Measurements from ENCODE around the gene RBM28.
"Not testable (repeated sequence)": the region's sequence is repeated elsewhere in the genome, so short reads cannot be mapped to it uniquely, and the experiment has no call there.

The RBM28 gene

DNA sequence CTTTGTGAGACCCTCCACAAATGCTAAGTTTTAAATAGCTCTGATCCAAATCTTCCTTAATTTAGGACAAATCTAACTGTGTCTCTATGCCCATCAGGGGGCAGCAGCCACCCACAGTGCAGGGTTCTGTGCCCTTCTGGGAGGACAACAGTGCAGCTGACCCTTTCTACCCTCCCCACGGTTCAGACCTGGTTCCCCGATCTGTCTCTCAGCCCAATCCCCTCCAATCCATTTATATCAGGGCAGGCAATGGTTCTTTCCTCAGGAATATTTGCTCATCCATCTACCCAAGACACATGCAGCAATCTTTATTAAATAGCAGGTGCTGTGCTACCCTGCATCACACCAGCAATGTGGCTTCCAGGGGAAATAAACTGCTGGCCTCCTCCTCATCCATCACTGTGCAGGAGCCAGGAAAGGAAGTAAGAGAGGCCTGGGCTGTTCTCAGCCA, 4.0 kb upstream of the RBM28 start:
- DNase-seq = peak; percentile 35

- no peak for DNase-seq
Observed at GRCh38 chr7:128344431-128344774, 695 bp upstream of the RBM28 start.

DNA sequence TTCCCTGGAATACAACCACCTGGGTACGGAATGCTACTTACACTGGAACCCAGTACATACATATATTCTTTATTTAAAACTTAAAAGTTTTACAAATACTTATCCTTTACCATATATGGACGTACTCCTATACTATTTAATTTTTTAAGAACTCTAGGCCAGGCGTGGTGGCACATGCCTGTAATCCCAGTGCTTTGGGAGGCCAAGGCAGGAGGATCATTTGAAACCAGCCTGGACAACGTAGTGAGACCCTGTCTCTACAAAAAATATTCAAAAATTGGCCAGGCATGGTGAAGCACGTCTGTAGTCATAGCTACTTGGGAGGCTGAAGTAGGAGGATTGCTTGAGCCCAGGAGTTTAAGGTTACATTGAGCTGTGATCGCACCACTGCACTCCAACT, 2.0 kb downstream of the RBM28 start:
- DNase-seq = no peak

- DNase-seq = no peak
Observed at GRCh38 chr7:128335730-128336129, 8.0 kb downstream of the RBM28 start.

GRCh38 chr7:128324368-128324680, 19.4 kb downstream of the RBM28 start:
- DNase-seq = no peak

- peak; percentile 31 for DNase-seq
Observed at GRCh38 chr7:128323459-128324367, 20.0 kb downstream of the RBM28 start.

- no peak for DNase-seq
Observed at GRCh38 chr7:128323040-128323439, 20.7 kb downstream of the RBM28 start.

DNA sequence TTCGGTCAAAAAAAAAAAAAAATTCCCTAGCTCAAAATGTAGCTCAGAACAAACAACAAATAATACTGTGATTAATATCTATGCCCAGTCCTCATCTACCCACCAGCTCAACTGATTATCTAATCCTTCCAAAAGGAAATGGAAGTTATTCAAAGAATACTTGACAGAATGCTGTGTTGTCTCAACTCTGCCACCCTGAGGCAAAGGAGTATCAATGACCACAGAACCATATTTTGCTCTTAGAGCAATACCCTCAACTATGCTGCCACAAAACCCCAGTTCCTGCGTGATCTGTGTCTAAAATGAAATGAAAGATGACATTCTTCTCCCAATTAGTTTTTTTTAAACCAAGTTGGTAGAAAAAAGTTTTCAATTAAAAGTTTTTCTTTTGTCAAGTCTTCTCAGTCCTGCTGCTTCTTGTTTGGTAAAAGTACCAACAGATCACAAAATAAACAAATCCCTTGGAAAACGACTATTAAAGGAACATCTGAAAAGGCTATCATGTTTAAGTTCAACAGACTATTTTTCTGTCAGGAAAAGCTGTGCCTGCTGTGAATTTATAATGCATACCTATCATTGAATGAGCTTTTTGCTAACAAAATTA, 21.6 kb downstream of the RBM28 start:
- peak; percentile 38 for DNase-seq

GRCh38 chr7:128321044-128321422, 22.7 kb downstream of the RBM28 start:
- no peak for DNase-seq

- DNase-seq = no peak
Observed at GRCh38 chr7:128318691-128319090, 25.0 kb downstream of the RBM28 start.

GRCh38 chr7:128311013-128311412, 32.7 kb downstream of the RBM28 start:
- DNase-seq = peak; percentile 9

GRCh38 chr7:128310499-128310898, 33.2 kb downstream of the RBM28 start:
- no peak for DNase-seq

DNA sequence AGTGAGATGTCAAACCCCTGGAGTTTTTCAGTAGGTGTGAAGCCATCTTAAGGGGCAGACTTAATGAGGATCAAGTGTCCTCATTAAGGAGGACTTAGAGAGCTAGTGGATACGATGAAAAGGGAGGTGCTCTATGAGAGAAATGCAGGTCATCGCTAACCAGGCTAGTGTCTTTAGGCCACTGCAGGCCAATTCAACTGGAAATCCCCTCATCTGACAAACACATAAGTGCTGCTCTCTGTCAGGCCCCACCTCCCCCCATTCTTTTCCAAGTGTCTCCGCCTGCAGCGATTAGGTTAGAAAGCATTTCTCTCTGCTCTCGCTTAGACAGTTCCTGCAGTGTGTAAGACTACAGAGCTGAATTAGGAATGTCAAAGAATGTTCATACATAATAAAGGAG, 33.7 kb downstream of the RBM28 start:
- DNase-seq = no peak

- no peak for DNase-seq
Observed at GRCh38 chr7:128309124-128309523, 34.6 kb downstream of the RBM28 start.

GRCh38 chr7:128307061-128307460, 36.6 kb downstream of the RBM28 start:
- DNase-seq = no peak

DNA sequence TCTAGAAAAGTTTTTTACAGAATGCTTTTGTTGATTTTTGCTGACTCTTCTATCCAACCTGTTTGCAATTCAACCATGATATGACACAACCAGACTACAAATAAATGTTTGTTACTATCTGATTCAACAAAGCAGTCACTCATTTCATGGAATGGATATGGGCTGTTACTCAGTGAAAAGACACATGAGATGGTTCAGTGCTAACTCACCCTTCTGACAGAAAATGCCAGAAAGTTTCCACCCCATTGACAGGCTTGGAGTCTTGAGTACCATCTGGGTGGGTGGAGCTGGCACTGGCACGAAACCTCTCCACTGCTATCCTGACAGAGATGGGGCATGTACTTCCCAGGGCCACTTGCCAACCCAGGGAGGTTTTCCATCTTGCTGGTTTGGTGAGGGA, 39.5 kb downstream of the RBM28 start:
- DNase-seq = no peak

GRCh38 chr7:128303643-128304042, 40.1 kb downstream of the RBM28 start:
- DNase-seq = no peak

DNA sequence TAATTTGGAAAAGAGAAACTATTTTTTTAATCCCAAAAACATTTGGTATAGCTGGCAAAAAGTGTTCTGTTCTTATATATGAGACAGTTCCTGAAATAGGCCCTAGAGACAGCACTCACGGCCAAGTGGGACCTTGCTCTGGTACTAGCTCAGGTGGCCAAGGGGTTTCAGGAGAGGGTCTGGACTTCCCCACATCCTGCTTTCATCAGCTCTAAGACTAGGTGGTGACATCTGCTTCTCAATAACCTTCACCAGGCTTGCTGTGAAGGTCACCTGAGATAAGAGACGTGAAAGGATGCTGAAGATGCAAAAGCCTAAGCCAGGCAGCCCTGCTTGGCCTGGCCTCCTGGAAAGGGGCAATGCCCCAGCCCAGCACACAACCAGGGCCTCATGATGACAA, 40.6 kb downstream of the RBM28 start:
- no peak for DNase-seq

DNA sequence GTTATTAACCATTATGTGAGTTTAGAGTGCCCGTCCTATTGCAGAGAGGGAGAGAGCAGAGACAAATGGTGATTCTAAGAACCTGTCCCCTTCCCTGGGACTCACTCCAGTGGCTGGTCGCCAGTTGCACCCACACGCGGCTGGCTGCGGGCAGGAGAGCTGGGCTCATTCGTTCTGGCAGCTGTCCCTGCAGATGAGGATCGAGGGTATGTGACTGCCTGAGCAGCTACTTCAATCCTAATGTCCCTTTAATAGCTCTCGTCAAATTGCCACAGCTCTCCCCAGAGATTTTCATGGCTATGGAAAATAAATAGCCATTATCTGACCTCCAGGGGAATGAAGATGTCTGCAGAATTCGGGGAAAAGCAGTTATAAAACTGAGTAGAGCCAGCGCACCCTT, 41.6 kb downstream of the RBM28 start:
- DNase-seq = no peak

- DNase-seq = no peak
Observed at GRCh38 chr7:128299109-128299607, 44.5 kb downstream of the RBM28 start.

GRCh38 chr7:128298004-128298403, 45.7 kb downstream of the RBM28 start:
- DNase-seq = not testable (repeated sequence)

DNA sequence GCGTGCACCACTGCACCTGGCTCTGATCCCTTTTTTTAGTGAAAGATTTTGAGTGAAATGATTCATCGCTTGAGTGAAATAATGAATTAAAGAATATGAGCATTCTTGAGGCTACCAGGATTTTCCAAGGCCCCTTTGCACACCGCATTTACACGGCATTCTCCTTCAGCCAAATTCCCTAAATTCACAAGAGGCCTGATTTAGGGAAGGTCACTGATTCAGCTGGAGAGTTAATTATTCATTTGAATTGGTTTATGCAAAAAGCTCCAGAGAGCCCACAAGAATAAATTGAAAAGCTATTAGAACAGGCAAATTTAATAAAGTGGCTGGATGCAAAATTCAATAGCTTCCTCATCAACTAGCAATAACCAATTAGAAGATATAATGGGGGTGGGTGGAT, 56.2 kb downstream of the RBM28 start:
- no peak for DNase-seq

DNA sequence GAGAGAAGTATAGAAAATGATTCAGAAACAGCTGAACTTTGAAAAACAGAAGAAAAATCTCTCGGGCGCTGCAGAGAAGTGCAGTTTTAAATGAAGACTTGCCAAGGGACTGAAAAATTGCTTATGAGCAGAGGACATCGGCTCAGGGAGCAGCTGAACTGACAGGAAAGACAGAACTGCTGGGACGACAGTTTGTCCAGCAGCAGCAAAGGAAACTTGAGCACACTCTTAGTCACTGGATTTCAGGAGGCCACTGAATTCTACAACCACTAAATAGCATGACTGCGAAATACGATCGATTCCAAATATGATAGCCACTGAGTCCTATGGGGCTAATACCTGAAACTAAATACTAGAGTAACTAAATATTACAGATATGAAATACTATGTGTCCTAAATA, 59.6 kb downstream of the RBM28 start:
- no peak for DNase-seq

DNA sequence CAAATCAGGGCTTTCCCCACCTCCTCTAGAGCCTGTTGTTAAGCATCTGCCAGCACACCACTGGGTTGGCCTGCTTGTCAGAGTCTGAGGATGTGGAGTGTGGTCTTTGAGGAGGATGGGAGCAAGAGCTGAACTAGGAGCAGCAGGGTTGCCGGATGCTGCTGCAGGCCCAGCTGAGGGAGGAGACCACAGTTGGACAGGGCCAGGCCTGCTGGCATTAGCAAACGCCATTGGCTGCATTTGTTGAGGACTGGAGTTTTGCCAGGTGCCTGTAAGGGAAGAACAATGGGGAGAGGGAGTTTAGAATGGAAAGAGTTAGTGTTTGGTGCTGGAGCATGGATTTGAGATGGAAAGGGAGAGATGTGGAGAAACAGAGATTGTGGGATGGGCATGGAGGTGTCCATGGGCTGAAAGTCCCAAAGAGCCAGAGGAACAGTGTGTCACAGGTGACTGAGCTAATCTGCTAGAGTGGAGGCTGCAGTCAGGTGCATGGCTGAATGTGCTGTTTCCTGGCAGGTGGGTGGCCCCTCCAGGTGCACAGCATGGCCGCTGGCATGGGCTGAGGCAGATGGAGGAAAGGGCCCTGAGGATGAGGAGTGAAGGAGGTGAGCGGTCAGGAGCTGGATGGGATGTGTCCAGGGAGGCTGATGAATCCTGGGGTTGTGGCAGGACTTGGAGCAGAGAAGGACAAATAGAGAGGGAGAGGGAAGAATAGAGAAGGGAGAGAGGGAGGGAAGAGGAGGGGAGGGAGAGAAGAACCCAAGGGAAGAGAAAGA, 61.9 kb downstream of the RBM28 start:
- DNase-seq = no peak

All from fibroblast of skin of right quadriceps (primary cell).